Psoas muscle (tissue), 8 donors: ENCODE data around the gene FSTL4. TPM values are rescaled to one million over a fixed set of nuclear protein-coding genes. Genes with fewer than 3 reads are reported as not detected.

Source experiments
- ATAC-seq, 4 donors: fragments of 200-7000 bp; cut with Tn5 transposase; one replicate each; pipeline ENCODE4 v1.9.1; 2020; ENCODE audit warnings: moderate library complexity in 3 of 4, mild to moderate bottlenecking in 2 of 4
- DNase-seq, 2 donors: peaks; one replicate each; pipeline ENCODE4 v3.0.0-alpha.2; 2020
- H3K27ac ChIP-seq: fragments of 200-600 bp; one replicate; pipeline ENCODE4 v1.8.0; 2022
- H3K27me3 ChIP-seq, 3 donors: fragments of 200-600 bp in 1 of 3; one replicate each; pipeline versions ENCODE4 v1.6.1 to v1.8.0; 2013 to 2022; ENCODE audit warnings: low read length in 2 of 3, mild to moderate bottlenecking in 2 of 3, moderate library complexity in 1 of 3; ENCODE audit not compliant: insufficient read depth in 3 of 3
- H3K36me3 ChIP-seq, 2 donors: fragments of 200-600 bp in 1 of 2; one replicate each; pipeline versions ENCODE4 v1.6.1 to v1.8.0; 2013 to 2022; ENCODE audit warnings: low read depth in 1 of 2, mild to moderate bottlenecking in 1 of 2, moderate library complexity in 1 of 2; ENCODE audit not compliant: insufficient read depth in 1 of 2
- H3K4me1 ChIP-seq: fragments of 200-600 bp; one replicate; pipeline ENCODE4 v1.8.0; 2022
- H3K4me3 ChIP-seq: fragments of 200-600 bp; one replicate; pipeline ENCODE4 v1.8.0; 2022; ENCODE audit warnings: mild to moderate bottlenecking
- H3K9me3 ChIP-seq: fragments of 200-600 bp; one replicate; pipeline ENCODE4 v1.8.0; 2022
- WGBS, 3 donors: extraction: QIAGEN DNeasy Blood & Tissue Kit; methylation state at CpG; one replicate each; pipeline versions ENCODE4 v1.1.6 to v1.1.7; 2013; 5-methylcytosine and 5-hydroxymethylcytosine counted together
- intact Hi-C, 2 donors: fragments of 100-400 bp; cut with DNase I; formaldehyde crosslinking; loops; one replicate each; pipeline versions ENCODE4 v1.11.0 to v1.14.2; 2022
- polyA plus RNA-seq, 3 donors: library from polyadenylated mRNA; stranded (reverse); fragments of 200-250 nt; gene quantifications; one replicate each; pipeline ENCODE4 v1.2.3, GENCODE V29; 2013
- total RNA-seq, 4 donors: library from RNA; stranded (reverse); fragmentation: NEBNext Ultra II Directional in 2 of 4; extraction: Animal tissue kit (Norgen Biotek cat#: 25700) in 2 of 4; gene quantifications; one replicate each; pipeline versions ENCODE4 v1.2.1 to v1.2.4, GENCODE V29; 2021 to 2023
- TF ChIP-seq, protein P1 (sequence below): fragments of 200-600 bp; IDR thresholded peaks from one replicate; pipeline ENCODE4 v1.8.0; 2022; ENCODE audit warnings: antibody characterized with exemption
- donor health status: healthy with polysubstance abuse.
- donor health status: DM: no; HTN: no; CAD: no; lungs with moderate emphysema.
- donor health status: Bipolar disorder and iron deficiency.
- donor health status: healthy.
- donor health status: DM: yes; HTN: yes; CAD: no.
- donor health status: DM: no; HTN: no; CAD: no.
- donor health status: DM: no; HTN: no; CAD: no.
- donor health status: DM: yes; HTN: yes; CAD: no.

The FSTL4 gene
- total and polyA plus RNA-seq, 7 donors: 0.07 to 0.81 (median 0.24) TPM

DNA sequence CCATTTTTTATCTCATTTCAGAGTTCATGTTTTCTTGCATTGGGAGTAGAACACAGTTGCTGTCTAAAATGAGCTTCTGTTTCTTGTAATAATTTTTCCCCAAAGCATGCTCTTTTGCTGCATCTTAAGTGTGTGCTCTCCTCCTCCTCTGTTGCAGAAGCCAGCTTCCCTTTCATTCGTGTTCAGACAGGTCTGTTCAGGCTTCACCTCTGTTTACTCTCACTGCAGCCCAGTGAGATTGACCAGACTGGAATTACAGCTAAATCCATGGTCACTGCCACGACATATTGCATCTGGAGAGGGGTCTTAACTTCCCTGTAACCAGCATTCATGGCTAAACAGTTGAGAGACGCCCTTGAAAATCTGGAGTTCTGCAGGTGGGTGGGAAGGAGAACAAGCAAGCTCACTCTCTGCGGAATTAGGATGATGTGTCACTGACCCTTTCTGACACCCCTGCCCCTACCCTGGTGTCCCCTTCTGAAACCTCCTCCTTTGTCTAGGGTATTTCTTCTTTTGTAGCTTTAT, 223.2 kb downstream of the FSTL4 start:
- no peaks in the 10 kb centered on the region for H3K36me3 ChIP-seq
- intact Hi-C loops: no loop called here
- TF ChIP-seq, protein P1, sequence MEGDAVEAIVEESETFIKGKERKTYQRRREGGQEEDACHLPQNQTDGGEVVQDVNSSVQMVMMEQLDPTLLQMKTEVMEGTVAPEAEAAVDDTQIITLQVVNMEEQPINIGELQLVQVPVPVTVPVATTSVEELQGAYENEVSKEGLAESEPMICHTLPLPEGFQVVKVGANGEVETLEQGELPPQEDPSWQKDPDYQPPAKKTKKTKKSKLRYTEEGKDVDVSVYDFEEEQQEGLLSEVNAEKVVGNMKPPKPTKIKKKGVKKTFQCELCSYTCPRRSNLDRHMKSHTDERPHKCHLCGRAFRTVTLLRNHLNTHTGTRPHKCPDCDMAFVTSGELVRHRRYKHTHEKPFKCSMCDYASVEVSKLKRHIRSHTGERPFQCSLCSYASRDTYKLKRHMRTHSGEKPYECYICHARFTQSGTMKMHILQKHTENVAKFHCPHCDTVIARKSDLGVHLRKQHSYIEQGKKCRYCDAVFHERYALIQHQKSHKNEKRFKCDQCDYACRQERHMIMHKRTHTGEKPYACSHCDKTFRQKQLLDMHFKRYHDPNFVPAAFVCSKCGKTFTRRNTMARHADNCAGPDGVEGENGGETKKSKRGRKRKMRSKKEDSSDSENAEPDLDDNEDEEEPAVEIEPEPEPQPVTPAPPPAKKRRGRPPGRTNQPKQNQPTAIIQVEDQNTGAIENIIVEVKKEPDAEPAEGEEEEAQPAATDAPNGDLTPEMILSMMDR: no peak
- no peak overlapping the region for H3K4me3 ChIP-seq
- WGBS, 3 donors: 76 to 82% (median 77%) methylated on average over 4 of the region's 4 CpGs
- no peaks in the 10 kb centered on the region for H3K9me3 ChIP-seq
- no peak overlapping the region for H3K27ac ChIP-seq
- H3K27me3 ChIP-seq: peaks cover 0 to 4% (median 0%) of the 10 kb centered on the region in 3 donors
- H3K4me1 ChIP-seq: no peaks in the 10 kb centered on the region
- ATAC-seq: no peak
- no peak for DNase-seq

DNA sequence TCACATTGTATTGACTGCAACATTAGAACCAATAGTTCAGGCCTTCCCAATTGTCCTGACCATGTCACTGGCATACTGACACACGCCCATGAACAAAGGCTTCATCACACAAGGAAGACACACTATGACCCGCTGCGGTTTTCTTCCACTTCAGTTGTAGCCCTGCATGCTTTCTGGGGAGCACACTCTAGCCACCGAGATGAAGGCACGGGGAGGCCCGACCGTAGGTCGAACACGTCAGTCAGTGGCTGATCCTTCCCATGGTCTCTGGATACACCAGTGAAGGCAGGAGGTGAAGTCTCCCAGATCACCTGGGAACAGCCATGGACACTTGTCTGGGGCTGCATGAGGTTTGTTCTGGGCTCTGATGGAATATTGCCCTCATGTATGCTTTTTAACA, 224.7 kb downstream of the FSTL4 start:
- Histone ChIP-seq H3K4me3 (no peak overlapping the region), H3K9me3 (no peaks in the 10 kb centered on the region), H3K4me1 (no peaks in the 10 kb centered on the region), H3K27ac (no peak overlapping the region), H3K27me3 (peaks cover 0 to 4% (median 0%) of the 10 kb centered on the region in 3 donors), H3K36me3 (no peaks in the 10 kb centered on the region)
- TF ChIP-seq, protein P1: no peak
- no peak for ATAC-seq
- intact Hi-C loops: no loop called here
- WGBS, 3 donors: 95 to 97% (median 95%) methylated on average over 9 of the region's 9 CpGs
- no peak for DNase-seq

DNA sequence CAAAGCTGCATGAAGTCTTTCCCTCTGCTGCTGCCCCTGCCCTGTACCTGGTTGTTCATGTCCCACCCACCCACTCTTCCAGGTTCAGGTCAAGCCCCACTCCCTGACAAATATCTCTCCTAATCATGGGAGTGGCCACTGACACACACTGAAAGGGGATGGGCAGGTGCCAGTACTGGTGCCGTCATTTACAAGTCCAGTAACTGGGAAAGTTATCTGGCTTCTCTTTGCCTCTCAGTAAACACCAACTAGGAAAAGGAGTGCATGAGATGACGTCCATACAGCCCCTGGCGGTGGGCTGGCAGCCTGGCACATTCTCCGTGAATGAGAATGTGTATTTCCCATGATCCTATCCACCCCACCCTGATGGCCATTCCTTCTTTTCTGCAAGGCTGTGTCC, 225.2 kb downstream of the FSTL4 start:
- ATAC-seq: no peak

DNA sequence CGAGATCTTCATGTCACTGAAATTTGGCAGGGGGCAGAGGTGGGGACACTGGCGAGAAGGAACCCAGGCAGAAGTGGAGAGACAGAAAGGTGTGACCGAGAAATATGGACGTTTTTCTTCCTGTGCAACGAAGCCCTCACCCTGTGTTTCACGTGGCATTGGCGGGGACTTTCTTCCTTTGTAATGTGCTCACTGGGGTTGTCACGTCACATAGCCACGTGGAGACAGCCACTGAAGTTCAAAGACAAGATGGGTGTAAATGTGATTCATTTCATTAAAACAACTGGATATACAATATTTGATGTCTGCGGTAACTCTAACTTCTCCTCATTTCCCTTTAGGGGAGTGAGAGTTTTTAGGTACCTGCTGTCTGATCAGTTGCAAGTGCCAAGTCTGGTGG, 225.7 kb downstream of the FSTL4 start:
- 59 to 71% (median 67%) methylated on average over 10 of the region's 10 CpGs for WGBS, 3 donors
- no peak for DNase-seq

More for the DNA sequence above, 225.2 kb downstream of the FSTL4 start:
- Histone ChIP-seq H3K27me3 (peaks cover 0 to 4% (median 0%) of the 10 kb centered on the region in 3 donors), H3K36me3 (no peaks in the 10 kb centered on the region), H3K4me3 (no peak overlapping the region), H3K4me1 (no peaks in the 10 kb centered on the region), H3K27ac (no peak overlapping the region), H3K9me3 (no peaks in the 10 kb centered on the region)
- WGBS, 3 donors: 50 to 59% (median 56%) methylated on average over 4 of the region's 4 CpGs
- DNase-seq: no peak
- intact Hi-C loops: no loop called here
- TF ChIP-seq, protein P1: no peak

More for the DNA sequence above, 225.7 kb downstream of the FSTL4 start:
- Histone ChIP-seq H3K4me1 (no peaks in the 10 kb centered on the region), H3K9me3 (no peaks in the 10 kb centered on the region), H3K27me3 (peaks cover 0 to 4% (median 0%) of the 10 kb centered on the region in 3 donors), H3K4me3 (no peak overlapping the region), H3K36me3 (no peaks in the 10 kb centered on the region), H3K27ac (no peak overlapping the region)
- no peak for ATAC-seq
- TF ChIP-seq, protein P1: no peak
- intact Hi-C loops: no loop called here
